ENCODE results near the gene NUDT16L1. TPM values are rescaled to one million over a fixed set of nuclear protein-coding genes. Genes with fewer than 3 reads are reported as not detected.

The NUDT16L1 gene
- total and polyA plus RNA-seq, 4 donors = 11.1 to 28.3 (median 20.7) TPM

DNA sequence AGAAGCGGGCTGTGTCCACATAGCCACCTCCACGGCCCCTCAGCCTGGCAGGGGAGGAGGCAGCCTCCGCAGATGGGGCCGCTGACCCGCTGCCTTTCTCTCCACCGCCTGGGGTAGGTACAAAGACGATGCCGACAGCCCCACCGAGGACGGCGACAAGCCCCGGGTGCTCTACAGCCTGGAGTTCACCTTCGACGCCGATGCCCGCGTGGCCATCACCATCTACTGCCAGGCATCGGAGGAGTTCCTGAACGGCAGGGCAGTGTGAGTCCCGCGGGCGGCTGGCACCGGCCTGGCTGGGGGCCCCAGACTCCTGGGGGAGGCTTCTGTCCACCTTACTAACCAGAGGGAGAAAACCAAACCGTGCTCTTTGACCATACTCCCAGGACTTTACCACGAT is 40.8 kb upstream of the NUDT16L1 start:
- no peak overlapping the region for H3K4me3 ChIP-seq (ENCODE audit: low read length in 2 of 2)
- H3K27ac ChIP-seq (ENCODE audit: low read depth in 1 of 2, low read length in 2 of 2) = no peak overlapping the region
- ATAC-seq (ENCODE audit: low FRiP score) (no peak), DNase-seq (no peak)
- H3K36me3 ChIP-seq (ENCODE audit: control insufficient read depth in 1 of 2, insufficient read depth in 2 of 2, low read length in 1 of 2) = peaks cover 0 to 2% of the 10 kb centered on the region in 2 donors
- no peaks in the 10 kb centered on the region for H3K27me3 ChIP-seq (ENCODE audit: control insufficient read depth in 1 of 2, insufficient read depth in 2 of 2, low read length in 1 of 2)
- intact Hi-C loops (cut with DNase I) = loop anchor here in 1 of 2 donors (10.0 kb wide), 1 partner anchor 62 kb away; no protein-coding TSS in a partner anchor
- WGBS, 2 donors = 92 to 93% methylated on average over 25 of the region's 25 CpGs
- H3K4me1 ChIP-seq (ENCODE audit: control insufficient read depth in 1 of 2, insufficient read depth in 2 of 2, low read length in 2 of 2) = no peaks in the 10 kb centered on the region
- H3K9me3 ChIP-seq (ENCODE audit: control insufficient read depth, low read length) = no peaks in the 10 kb centered on the region

DNA sequence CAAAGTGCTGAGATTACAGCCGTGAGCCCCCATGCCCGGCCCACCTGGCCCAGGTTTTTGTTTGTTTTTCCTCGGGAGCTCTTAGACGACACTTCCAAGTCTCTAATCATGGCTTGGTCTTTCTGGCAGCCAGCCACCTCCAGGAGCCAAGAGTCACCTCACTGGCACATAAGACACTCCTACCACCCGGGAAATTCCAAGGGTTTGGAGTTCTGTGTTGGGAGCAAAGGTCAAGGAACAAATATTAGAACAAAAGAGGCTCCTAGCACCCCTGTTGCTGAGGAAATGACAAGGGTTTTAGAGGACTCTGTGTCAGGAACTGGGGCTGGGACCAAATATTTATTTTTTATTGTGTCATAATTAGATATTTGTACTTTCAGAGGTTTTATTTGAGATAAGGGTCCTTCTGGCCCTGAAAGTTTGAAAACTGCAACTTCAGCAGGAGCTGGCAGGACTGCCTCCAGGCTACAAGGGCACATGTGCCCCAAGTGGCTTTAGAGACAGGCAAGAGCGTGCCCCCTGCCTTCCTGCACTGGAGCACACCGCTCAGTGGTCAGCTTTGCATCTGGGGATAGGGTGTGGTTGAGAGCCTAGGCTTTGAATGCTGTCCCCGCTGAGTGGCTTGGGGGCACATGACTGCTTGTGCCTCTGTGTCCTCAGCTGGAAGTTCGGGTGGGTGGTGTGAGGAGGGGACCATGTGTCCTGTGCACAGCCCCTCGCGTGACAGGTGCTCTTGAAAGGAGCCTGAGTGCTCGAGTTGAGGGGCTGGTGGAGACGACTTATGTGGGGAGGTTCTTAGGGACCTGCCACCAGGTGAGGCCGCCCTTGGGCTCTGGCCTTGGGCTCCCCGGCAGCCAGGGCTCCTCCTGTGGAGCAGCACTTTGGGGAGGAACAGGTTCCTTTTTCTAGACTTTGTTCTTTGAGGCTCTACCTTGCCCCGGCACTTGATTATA is 39.1 kb upstream of the NUDT16L1 start:
- Histone ChIP-seq H3K27ac (ENCODE audit: low read depth in 1 of 2, low read length in 2 of 2) (no peak overlapping the region), H3K4me1 (ENCODE audit: control insufficient read depth in 1 of 2, insufficient read depth in 2 of 2, low read length in 2 of 2) (no peaks in the 10 kb centered on the region), H3K9me3 (ENCODE audit: control insufficient read depth, low read length) (no peaks in the 10 kb centered on the region), H3K27me3 (ENCODE audit: control insufficient read depth in 1 of 2, insufficient read depth in 2 of 2, low read length in 1 of 2) (no peaks in the 10 kb centered on the region), H3K36me3 (ENCODE audit: control insufficient read depth in 1 of 2, insufficient read depth in 2 of 2, low read length in 1 of 2) (peaks cover 0 to 2% of the 10 kb centered on the region in 2 donors), H3K4me3 (ENCODE audit: low read length in 2 of 2) (no peak overlapping the region)
- intact Hi-C loops (cut with DNase I) = loop anchor here in 1 of 2 donors (10.0 kb wide), 1 partner anchor 61 kb away; no protein-coding TSS in a partner anchor
- DNase-seq (no peak), ATAC-seq (ENCODE audit: low FRiP score) (no peak)
- 68% methylated on average over 16 of the region's 16 CpGs for WGBS, 2 donors

DNA sequence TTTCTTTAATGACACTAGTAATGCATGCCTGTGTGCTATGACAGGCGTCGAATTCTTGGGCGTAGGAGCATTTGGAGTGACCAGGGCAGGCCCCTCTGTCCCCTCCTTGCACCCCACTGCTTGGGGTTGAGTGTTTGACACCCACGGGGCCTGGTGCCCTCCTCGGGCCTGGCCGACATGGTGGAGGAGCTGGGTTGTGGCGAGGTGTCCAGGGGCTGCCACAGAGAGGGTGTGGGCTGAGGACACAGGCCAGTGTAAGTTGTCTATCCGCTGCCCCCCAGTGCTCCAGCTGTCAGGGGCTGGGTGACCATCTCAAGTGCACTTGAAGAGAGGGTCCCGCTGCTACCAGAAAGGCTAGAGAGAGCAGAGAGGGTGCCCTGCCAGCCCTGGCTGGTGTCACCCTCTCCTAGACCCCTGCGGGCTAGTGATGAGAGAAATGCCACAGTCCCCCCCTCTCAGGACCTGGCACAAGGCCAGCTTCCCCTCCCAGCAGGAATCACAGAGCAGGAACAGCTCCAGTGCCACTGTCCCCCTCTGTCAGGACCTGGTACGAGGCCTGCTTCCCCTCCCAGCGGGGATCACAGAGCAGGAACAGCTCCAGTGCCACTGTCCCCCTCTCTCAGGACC is 38.3 kb upstream of the NUDT16L1 start:
- Histone ChIP-seq H3K4me1 (ENCODE audit: control insufficient read depth in 1 of 2, insufficient read depth in 2 of 2, low read length in 2 of 2) (no peaks in the 10 kb centered on the region), H3K9me3 (ENCODE audit: control insufficient read depth, low read length) (no peaks in the 10 kb centered on the region), H3K27me3 (ENCODE audit: control insufficient read depth in 1 of 2, insufficient read depth in 2 of 2, low read length in 1 of 2) (no peaks in the 10 kb centered on the region), H3K4me3 (ENCODE audit: low read length in 2 of 2) (no peak overlapping the region), H3K27ac (ENCODE audit: low read depth in 1 of 2, low read length in 2 of 2) (no peak overlapping the region), H3K36me3 (ENCODE audit: control insufficient read depth in 1 of 2, insufficient read depth in 2 of 2, low read length in 1 of 2) (peaks cover 0 to 2% of the 10 kb centered on the region in 2 donors)
- intact Hi-C loops (cut with DNase I) = loop anchor here in 1 of 2 donors (10.0 kb wide), 1 partner anchor 60 kb away; no protein-coding TSS in a partner anchor
- DNase-seq = no peak
- WGBS, 2 donors = 89 to 90% methylated on average over 12 of the region's 12 CpGs
- ATAC-seq (ENCODE audit: low FRiP score) = no peak

DNA sequence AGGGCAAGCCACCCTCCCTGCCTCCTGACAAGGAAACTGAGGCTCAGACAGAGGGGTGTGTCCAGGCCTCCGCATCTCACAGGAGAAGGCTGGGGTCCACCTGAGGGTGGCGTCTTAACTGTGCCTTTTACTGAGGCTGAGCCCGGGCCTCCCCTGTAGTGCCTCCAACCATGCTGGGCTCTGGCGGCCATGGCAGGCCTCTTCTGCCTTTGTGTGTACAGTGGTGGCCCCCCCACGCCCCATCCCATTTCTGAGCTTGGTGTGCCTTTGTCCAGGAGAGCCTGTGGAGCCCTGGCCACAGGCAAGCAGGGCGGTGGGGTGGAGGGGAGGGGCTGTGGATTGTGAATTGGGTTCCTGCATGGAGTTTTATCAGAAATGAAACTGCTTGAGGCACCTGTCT is 37.6 kb upstream of the NUDT16L1 start:
- Histone ChIP-seq H3K36me3 (ENCODE audit: control insufficient read depth in 1 of 2, insufficient read depth in 2 of 2, low read length in 1 of 2) (peaks cover 0 to 2% of the 10 kb centered on the region in 2 donors), H3K9me3 (ENCODE audit: control insufficient read depth, low read length) (no peaks in the 10 kb centered on the region), H3K4me1 (ENCODE audit: control insufficient read depth in 1 of 2, insufficient read depth in 2 of 2, low read length in 2 of 2) (no peaks in the 10 kb centered on the region), H3K4me3 (ENCODE audit: low read length in 2 of 2) (no peak overlapping the region), H3K27me3 (ENCODE audit: control insufficient read depth in 1 of 2, insufficient read depth in 2 of 2, low read length in 1 of 2) (no peaks in the 10 kb centered on the region), H3K27ac (ENCODE audit: low read depth in 1 of 2, low read length in 2 of 2) (no peak overlapping the region)
- intact Hi-C loops (cut with DNase I) = loop anchor here in 1 of 2 donors (10.0 kb wide), 1 partner anchor 59 kb away; no protein-coding TSS in a partner anchor
- WGBS, 2 donors = 95 to 96% methylated on average over 6 of the region's 6 CpGs
- ATAC-seq (ENCODE audit: low FRiP score) (no peak), DNase-seq (no peak)

DNA sequence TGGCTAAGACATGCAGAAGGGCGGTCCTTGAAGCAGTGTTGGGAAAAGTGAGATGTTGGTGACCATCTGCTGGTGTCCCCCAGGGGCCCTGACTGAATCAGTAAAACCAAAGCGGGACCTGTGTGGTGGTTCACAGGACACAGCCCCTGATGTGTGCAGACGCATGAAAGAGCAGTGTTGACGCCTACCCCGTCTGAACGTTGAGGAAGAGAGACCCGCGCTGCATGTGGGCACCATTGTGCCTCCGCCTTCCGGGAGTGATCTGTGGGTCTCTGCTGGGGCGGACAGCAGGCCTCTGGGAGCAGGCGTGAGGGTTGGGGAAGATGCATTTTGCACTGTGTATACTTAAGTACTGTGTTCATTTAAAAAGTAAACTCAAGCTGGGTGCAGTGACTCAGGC is 37.1 kb upstream of the NUDT16L1 start:
- intact Hi-C loops (cut with DNase I) = loop anchor here in 1 of 2 donors (10.0 kb wide), 1 partner anchor 59 kb away; no protein-coding TSS in a partner anchor
- no peaks in the 10 kb centered on the region for H3K27me3 ChIP-seq (ENCODE audit: control insufficient read depth in 1 of 2, insufficient read depth in 2 of 2, low read length in 1 of 2)

DNA sequence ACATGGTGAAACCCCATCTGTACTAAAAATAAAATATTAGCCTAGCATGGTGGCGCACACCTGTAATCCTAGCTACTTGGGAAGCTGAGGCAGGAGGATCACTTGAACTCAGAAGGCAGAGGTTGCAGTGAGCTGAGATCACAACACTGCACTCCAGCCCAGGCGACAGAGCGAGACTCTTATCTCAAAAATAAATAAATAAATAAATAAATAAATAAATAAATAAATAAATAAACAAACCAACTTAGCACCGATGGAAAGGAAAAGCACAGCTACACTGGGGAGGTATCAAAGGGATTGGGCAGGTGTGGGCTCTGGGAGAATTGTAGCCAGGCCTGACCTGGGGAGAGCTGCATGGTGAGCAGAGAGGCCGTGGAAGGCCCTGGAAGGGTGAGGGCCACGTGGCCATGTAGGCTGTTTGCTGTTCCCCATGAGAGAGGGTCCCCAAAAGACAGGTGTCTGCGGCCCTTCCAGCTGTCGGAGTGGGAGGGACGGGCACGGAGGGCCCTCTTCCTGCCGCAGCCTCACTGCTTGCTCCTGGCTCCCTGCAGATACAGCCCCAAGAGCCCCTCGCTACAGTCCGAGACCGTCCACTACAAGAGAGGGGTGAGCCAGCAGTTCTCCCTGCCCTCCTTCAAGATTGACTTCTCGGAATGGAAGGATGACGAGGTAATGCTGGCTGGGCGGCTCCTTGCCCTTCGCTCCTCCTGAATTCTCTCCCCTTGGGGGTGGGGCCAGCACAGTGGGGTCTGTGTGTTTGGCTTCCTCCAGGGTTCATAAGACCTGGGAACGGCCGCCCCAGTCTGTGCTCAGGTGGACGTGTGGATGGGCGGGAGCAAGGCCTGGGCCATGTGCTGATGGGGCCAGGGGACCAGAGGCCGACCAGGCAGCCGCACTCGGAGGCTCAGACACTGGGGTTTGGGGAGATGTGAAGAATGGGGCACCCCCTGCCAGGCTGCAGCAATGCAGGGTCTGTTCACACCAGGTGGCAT is 36.4 kb upstream of the NUDT16L1 start:
- 91 to 93% methylated on average over 25 of the region's 25 CpGs for WGBS, 2 donors
- H3K9me3 ChIP-seq (ENCODE audit: control insufficient read depth, low read length) = no peaks in the 10 kb centered on the region
- no peaks in the 10 kb centered on the region for H3K4me1 ChIP-seq (ENCODE audit: control insufficient read depth in 1 of 2, insufficient read depth in 2 of 2, low read length in 2 of 2)
- H3K27me3 ChIP-seq (ENCODE audit: control insufficient read depth in 1 of 2, insufficient read depth in 2 of 2, low read length in 1 of 2) = no peaks in the 10 kb centered on the region
- no peaks in the 10 kb centered on the region for H3K36me3 ChIP-seq (ENCODE audit: control insufficient read depth in 1 of 2, insufficient read depth in 2 of 2, low read length in 1 of 2)
- intact Hi-C loops (cut with DNase I) = loop anchor here in 1 of 2 donors (10.0 kb wide), 1 partner anchor 58 kb away; no protein-coding TSS in a partner anchor
- no peak overlapping the region for H3K4me3 ChIP-seq (ENCODE audit: low read length in 2 of 2)
- no peak for DNase-seq
- no peak overlapping the region for H3K27ac ChIP-seq (ENCODE audit: low read depth in 1 of 2, low read length in 2 of 2)
- ATAC-seq (ENCODE audit: low FRiP score) = no peak

More for the DNA sequence above, 37.1 kb upstream of the NUDT16L1 start:
- ATAC-seq (ENCODE audit: low FRiP score) (no peak), DNase-seq (no peak)
- Histone ChIP-seq H3K36me3 (ENCODE audit: control insufficient read depth in 1 of 2, insufficient read depth in 2 of 2, low read length in 1 of 2) (peaks cover 0 to 2% of the 10 kb centered on the region in 2 donors), H3K9me3 (ENCODE audit: control insufficient read depth, low read length) (no peaks in the 10 kb centered on the region), H3K4me3 (ENCODE audit: low read length in 2 of 2) (no peak overlapping the region), H3K27ac (ENCODE audit: low read depth in 1 of 2, low read length in 2 of 2) (no peak overlapping the region), H3K4me1 (ENCODE audit: control insufficient read depth in 1 of 2, insufficient read depth in 2 of 2, low read length in 2 of 2) (no peaks in the 10 kb centered on the region)
- WGBS, 2 donors = 95% methylated on average over 12 of the region's 12 CpGs

DNA sequence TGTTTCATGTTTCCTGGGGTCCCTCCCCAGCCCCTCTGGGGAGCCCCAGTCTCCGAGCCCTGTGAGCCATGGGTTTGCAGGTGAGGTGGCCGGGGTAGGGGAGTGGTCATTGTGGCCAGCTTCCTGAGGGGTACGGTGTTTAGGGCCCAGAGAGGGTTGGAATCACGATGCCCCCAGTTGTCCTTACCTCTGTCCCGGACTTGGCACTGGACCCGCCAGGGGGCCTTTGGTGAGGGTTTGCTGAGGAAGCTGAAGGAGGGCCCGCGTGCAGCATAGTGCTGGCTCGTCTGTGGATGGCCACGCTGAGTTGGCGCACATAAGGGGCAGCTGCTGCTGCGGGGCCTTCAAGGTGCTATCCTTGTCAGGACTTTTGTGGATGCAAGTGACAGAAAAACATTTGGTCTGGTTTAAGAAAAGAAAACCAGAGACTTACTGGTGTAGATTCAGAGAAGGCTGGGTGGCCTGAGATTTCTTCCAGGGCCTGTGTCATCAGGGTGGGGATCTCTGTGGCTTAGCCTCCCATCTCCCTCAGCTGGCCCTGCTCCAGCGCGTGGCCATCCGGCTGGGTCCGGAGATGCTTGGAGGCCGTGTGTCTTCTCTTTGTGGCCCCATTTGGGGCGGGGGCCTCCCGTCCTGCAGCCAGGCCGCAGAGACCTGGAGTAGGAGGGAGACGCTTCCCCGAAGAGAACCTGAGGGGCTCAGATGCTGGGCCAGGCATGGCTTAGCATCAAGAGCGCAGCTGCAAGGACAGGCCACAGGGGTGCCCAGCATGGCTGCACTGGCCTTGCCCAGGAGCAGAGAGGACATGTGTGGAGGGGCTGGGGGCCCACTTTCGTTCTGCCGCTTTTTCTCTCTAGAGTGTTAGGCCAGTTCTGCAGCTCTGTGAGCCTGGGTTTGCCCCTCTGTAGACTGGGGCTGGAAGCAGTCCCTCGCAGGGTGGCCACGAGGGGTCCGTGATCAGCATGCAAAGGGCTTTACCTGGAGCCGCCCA is 33.7 kb upstream of the NUDT16L1 start:
- H3K36me3 ChIP-seq (ENCODE audit: control insufficient read depth in 1 of 2, insufficient read depth in 2 of 2, low read length in 1 of 2) = no peaks in the 10 kb centered on the region
- intact Hi-C loops (cut with DNase I) = loop anchor here in 1 of 2 donors (10.0 kb wide), 1 partner anchor 55 kb away; no protein-coding TSS in a partner anchor
- H3K27ac ChIP-seq (ENCODE audit: low read depth in 1 of 2, low read length in 2 of 2) = no peak overlapping the region
- DNase-seq = no peak
- H3K27me3 ChIP-seq (ENCODE audit: control insufficient read depth in 1 of 2, insufficient read depth in 2 of 2, low read length in 1 of 2) = no peaks in the 10 kb centered on the region
- H3K4me3 ChIP-seq (ENCODE audit: low read length in 2 of 2) = no peak overlapping the region
- no peak for ATAC-seq (ENCODE audit: low FRiP score)
- H3K4me1 ChIP-seq (ENCODE audit: control insufficient read depth in 1 of 2, insufficient read depth in 2 of 2, low read length in 2 of 2) = no peaks in the 10 kb centered on the region
- WGBS, 2 donors = 90 to 91% methylated on average over 29 of the region's 29 CpGs
- H3K9me3 ChIP-seq (ENCODE audit: control insufficient read depth, low read length) = no peaks in the 10 kb centered on the region
